Gastroesophageal sphincter (tissue), 4 donors: ENCODE results near the gene MRPS10. TPM values are rescaled to one million over a fixed set of nuclear protein-coding genes. Genes with fewer than 3 reads are reported as not detected.
"Not testable (repeated sequence)": the region's sequence is repeated elsewhere in the genome, so short reads cannot be mapped to it uniquely, and the experiment has no call there.

Experiments
- ATAC-seq: fragments of 150-250 bp; one replicate; pipeline ENCODE4 v1.9.1; 2016; ENCODE audit warnings: mild to moderate bottlenecking, moderate library complexity
- H3K27ac ChIP-seq, 4 donors: fragments of 200-600 bp; sonication (generic) in 3 of 4; 1 replicate in 3 of 4; 2 replicates in 1 of 4; pipeline ENCODE4 v1.5.1; 2016 to 2019
- H3K27me3 ChIP-seq: fragments of 200-600 bp; sonication (generic); one replicate; pipeline ENCODE4 v1.5.1; 2019
- H3K36me3 ChIP-seq, 2 donors: fragments of 200-600 bp; sonication (generic); one replicate each; pipeline ENCODE4 v1.5.1; 2019; ENCODE audit warnings: control low read depth in 1 of 2
- H3K4me1 ChIP-seq, 3 donors: fragments of 200-600 bp; sonication (generic); 1 replicate in 2 of 3; 2 replicates in 1 of 3; pipeline ENCODE4 v1.5.1; 2016 to 2019; ENCODE audit warnings: control low read depth in 2 of 3
- H3K4me3 ChIP-seq, 2 donors: fragments of 200-600 bp; sonication (generic); one replicate each; pipeline ENCODE4 v1.5.1; 2019; ENCODE audit warnings: mild to moderate bottlenecking in 1 of 2, moderate library complexity in 1 of 2
- H3K9me3 ChIP-seq, 3 donors: fragments of 200-600 bp; sonication (generic); one replicate each; pipeline ENCODE4 v1.5.1; 2017 to 2019; ENCODE audit warnings: control low read depth in 2 of 3
- CTCF ChIP-seq, 4 experiments: fragments of 200-600 bp in 2 of 4; fragments of 450-650 bp in 2 of 4; sonication (generic) in 1 of 4; IDR thresholded peaks; one replicate each; pipeline ENCODE4 v1.5.1; 2017 to 2019; ENCODE audit warnings: antibody characterized with exemption in 4 of 4, mild to moderate bottlenecking in 2 of 4, moderate library complexity in 2 of 4
- EP300 ChIP-seq: sonication (generic); formaldehyde crosslinking; IDR thresholded peaks from one replicate; pipeline ENCODE4 v1.6.1; 2017; ENCODE audit warnings: antibody characterized with exemption, mild to moderate bottlenecking
- POLR2A ChIP-seq, 2 donors: fragments of 450-650 bp; IDR thresholded peaks; one replicate each; pipeline ENCODE4 v1.6.1; 2017; ENCODE audit warnings: antibody characterized with exemption in 2 of 2, mild to moderate bottlenecking in 2 of 2, moderate library complexity in 1 of 2
- POLR2AphosphoS5 ChIP-seq: sonication (generic); formaldehyde crosslinking; IDR thresholded peaks from one replicate; pipeline ENCODE4 v1.6.1; 2017; ENCODE audit warnings: antibody characterized with exemption
- WGBS, 2 donors: methylation state at CpG; one replicate each; pipeline ENCODE4 v1.1.5; 2018; ENCODE audit warnings: low coverage in 1 of 2; 5-methylcytosine and 5-hydroxymethylcytosine counted together
- total RNA-seq, 4 donors: library from RNA; depleted of rRNA; stranded (reverse); fragments of >200 nt; gene quantifications; one replicate each; pipeline ENCODE4 v1.1.0, GENCODE V29; 2016

The MRPS10 gene
- total RNA-seq, 4 donors from 2014 or later, result 29.2 to 45.1 (median 34.8) TPM

GRCh38 chr6:42212442-42212841, 5.2 kb downstream of the MRPS10 start:
- TF ChIP-seq POLR2A (IDR thresholded peaks at IDR 0.05), result no peak
- no peak for TF ChIP-seq CTCF (IDR thresholded peaks at IDR 0.05)
- no peak for TF ChIP-seq POLR2AphosphoS5
- TF ChIP-seq EP300, result no peak
- H3K36me3 ChIP-seq, result peaks cover 8 to 64% of the 10 kb centered on the region in 2 donors
- no peaks in the 10 kb centered on the region for H3K27me3 ChIP-seq
- no peak overlapping the region for H3K27ac ChIP-seq
- no peak for ATAC-seq
- H3K4me1 ChIP-seq, result peaks cover 5 to 38% (median 6%) of the 10 kb centered on the region in 3 donors
- 58 to 67% methylated on average over 3 of the region's 3 CpGs for WGBS, 2 donors
- no peak overlapping the region for H3K4me3 ChIP-seq
- no peaks in the 10 kb centered on the region for H3K9me3 ChIP-seq

GRCh38 chr6:42211726-42212125, 5.9 kb downstream of the MRPS10 start:
- peaks cover 8 to 72% of the 10 kb centered on the region in 2 donors for H3K36me3 ChIP-seq
- H3K27ac ChIP-seq, result no peak overlapping the region
- no peaks in the 10 kb centered on the region for H3K27me3 ChIP-seq
- 87 to 91% methylated on average over 6 of the region's 6 CpGs for WGBS, 2 donors
- H3K4me1 ChIP-seq, result peaks cover 3 to 32% (median 4%) of the 10 kb centered on the region in 3 donors
- no peak for TF ChIP-seq CTCF (IDR thresholded peaks at IDR 0.05)
- H3K4me3 ChIP-seq, result no peak overlapping the region
- no peaks in the 10 kb centered on the region for H3K9me3 ChIP-seq
- no peak for ATAC-seq

GRCh38 chr6:42210551-42210950, 7.1 kb downstream of the MRPS10 start:
- no peak overlapping the region for H3K27ac ChIP-seq
- H3K9me3 ChIP-seq, result no peaks in the 10 kb centered on the region
- ATAC-seq, result no peak
- H3K4me3 ChIP-seq, result no peak overlapping the region
- WGBS, 2 donors, result 43 to 50% methylated on average over 1 of the region's 1 CpG
- H3K4me1 ChIP-seq, result peaks cover 0 to 21% (median 0%) of the 10 kb centered on the region in 3 donors
- TF ChIP-seq POLR2AphosphoS5, result no peak
- TF ChIP-seq POLR2A (IDR thresholded peaks at IDR 0.05), result no peak
- TF ChIP-seq CTCF (IDR thresholded peaks at IDR 0.05), result no peak
- no peak for TF ChIP-seq EP300
- no peaks in the 10 kb centered on the region for H3K27me3 ChIP-seq
- H3K36me3 ChIP-seq, result peaks cover 8 to 83% of the 10 kb centered on the region in 2 donors

- H3K36me3 ChIP-seq, result peaks cover 8 to 96% of the 10 kb centered on the region in 2 donors
- not testable (repeated sequence) for H3K4me3 ChIP-seq, H3K9me3 ChIP-seq, ATAC-seq, H3K27ac ChIP-seq, H3K4me1 ChIP-seq, H3K27me3 ChIP-seq
- 63 to 75% methylated on average over 2 of the region's 2 CpGs for WGBS, 2 donors
Observed at GRCh38 chr6:42207559-42207958, 10.1 kb downstream of the MRPS10 start.

- no peaks in the 10 kb centered on the region for H3K9me3 ChIP-seq
- H3K27me3 ChIP-seq, result no peaks in the 10 kb centered on the region
- no peak overlapping the region for H3K4me3 ChIP-seq
- TF ChIP-seq CTCF (IDR thresholded peaks at IDR 0.05), result no peak
- no peak for TF ChIP-seq POLR2AphosphoS5
- no peak for TF ChIP-seq EP300
- no peak for TF ChIP-seq POLR2A (IDR thresholded peaks at IDR 0.05)
- WGBS, 2 donors, result 94 to 100% methylated on average over 2 to 4 of the region's 4 CpGs
- H3K27ac ChIP-seq, result no peak overlapping the region
- peaks cover 2 to 81% of the 10 kb centered on the region in 2 donors for H3K36me3 ChIP-seq
- ATAC-seq, result no peak
- H3K4me1 ChIP-seq, result peaks cover 0 to 16% (median 4%) of the 10 kb centered on the region in 3 donors
Observed at GRCh38 chr6:42204768-42205282, 12.8 kb downstream of the MRPS10 start.
